ELR (cell line): Measurements from ENCODE around the gene TMEM31.
A peak's percentile ranks its signal among the peaks of the same experiment; 100 is the strongest.
"Not testable (repeated sequence)": the region's sequence is repeated elsewhere in the genome, so short reads cannot be mapped to it uniquely, and the experiment has no call there.

Experiments
- DNase-seq: peaks from one replicate; pipeline ENCODE4 v3.0.0-alpha.2; 2015; ENCODE audit warnings: low read depth

TMEM31 gene

GRCh38 chrX:103726477-103726876 is 15.8 kb downstream of the TMEM31 start:
- no peak for DNase-seq

GRCh38 chrX:103727115-103727514 is 16.4 kb downstream of the TMEM31 start:
- no peak for DNase-seq

- no peak for DNase-seq
Observed at GRCh38 chrX:103729015-103729414, 18.3 kb downstream of the TMEM31 start.

- no peak for DNase-seq
Observed at GRCh38 chrX:103730147-103730795, 19.6 kb downstream of the TMEM31 start.

- peak; percentile 40 for DNase-seq
Observed at GRCh38 chrX:103730796-103731493, 20.2 kb downstream of the TMEM31 start.

- DNase-seq = peak; percentile 16
Observed at GRCh38 chrX:103733017-103733416, 22.3 kb downstream of the TMEM31 start.

GRCh38 chrX:103734125-103734760 is 23.5 kb downstream of the TMEM31 start:
- DNase-seq = no peak

GRCh38 chrX:103737696-103738095 is 27.0 kb downstream of the TMEM31 start:
- DNase-seq = no peak

- DNase-seq = no peak
Observed at GRCh38 chrX:103739421-103739820, 28.7 kb downstream of the TMEM31 start.

- DNase-seq = no peak
Observed at GRCh38 chrX:103741879-103742278, 31.2 kb downstream of the TMEM31 start.

- DNase-seq = no peak
Observed at GRCh38 chrX:103742339-103742738, 31.6 kb downstream of the TMEM31 start.

- DNase-seq = no peak
Observed at GRCh38 chrX:103747163-103747562, 36.5 kb downstream of the TMEM31 start.

GRCh38 chrX:103754401-103754800 is 43.7 kb downstream of the TMEM31 start:
- DNase-seq = no peak

GRCh38 chrX:103756736-103757135 is 46.0 kb downstream of the TMEM31 start:
- no peak for DNase-seq

GRCh38 chrX:103758555-103758954 is 47.8 kb downstream of the TMEM31 start:
- no peak for DNase-seq

- not testable (repeated sequence) for DNase-seq
Observed at GRCh38 chrX:103763541-103763940, 52.8 kb downstream of the TMEM31 start.
